IgD-negative memory B cell (primary cell): Measurements from ENCODE around the gene JUND. TPM values are rescaled to one million over a fixed set of nuclear protein-coding genes. Genes with fewer than 3 reads are reported as not detected.

Source experiments
- H3K27ac Mint-ChIP-seq, 3 donors: one replicate each; pipeline ENCODE4 v1.8.0; 2020 to 2022; ENCODE audit warnings: mild to moderate bottlenecking in 3 of 3, mixed read lengths in 3 of 3, moderate library complexity in 1 of 3
- H3K27me3 Mint-ChIP-seq: one replicate; pipeline ENCODE4 v1.8.0; 2021; ENCODE audit warnings: mixed read lengths
- H3K36me3 Mint-ChIP-seq: one replicate; pipeline ENCODE4 v1.8.0; 2020; ENCODE audit warnings: mild to moderate bottlenecking, mixed read lengths
- H3K4me1 Mint-ChIP-seq, 3 donors: one replicate each; pipeline ENCODE4 v1.8.0; 2020 to 2022; ENCODE audit warnings: mixed read lengths in 3 of 3, mild to moderate bottlenecking in 1 of 3
- H3K4me3 Mint-ChIP-seq, 4 donors: one replicate each; pipeline ENCODE4 v1.8.0; 2020 to 2022; ENCODE audit warnings: mild to moderate bottlenecking in 4 of 4, mixed read lengths in 4 of 4, moderate library complexity in 3 of 4
- H3K9me3 Mint-ChIP-seq, 3 donors: one replicate each; pipeline ENCODE4 v1.8.0; 2020 to 2021; ENCODE audit warnings: mixed read lengths in 3 of 3, mild to moderate bottlenecking in 1 of 3
- polyA plus RNA-seq: library from polyadenylated mRNA; unstranded; fragments of 300-500 nt; fragmentation: Illumina TruSeq; gene quantifications from one replicate; pipeline ENCODE4 v1.2.3, GENCODE V29; 2021

Gene JUND
- polyA plus RNA-seq, 1 donor from 2014 or later = 164 TPM

DNA sequence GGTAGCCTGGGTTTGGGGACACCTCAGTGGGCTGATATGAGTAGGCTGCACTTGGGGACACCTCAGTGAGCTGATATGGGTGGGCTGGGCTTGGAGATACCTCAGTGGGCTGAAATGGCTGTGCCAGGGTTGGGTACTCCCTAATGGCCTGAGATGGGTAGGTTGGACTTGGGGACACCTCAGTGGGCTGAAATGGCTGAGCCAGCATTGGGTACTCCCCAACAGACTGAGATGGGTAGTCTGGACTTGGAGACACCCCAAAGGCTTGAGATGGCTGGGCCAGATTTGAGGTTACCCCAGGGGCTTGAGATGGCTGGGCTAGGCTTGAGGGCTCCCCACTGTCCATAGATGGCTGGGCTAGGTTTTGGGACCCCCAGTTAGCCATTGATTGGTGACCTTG, 19.3 kb downstream of the JUND start:
- Mint-ChIP-seq H3K27ac (peak overlapping the region in 1 of 3 donors; percentile 74), H3K4me1 (no peaks in the 10 kb centered on the region), H3K36me3 (peaks cover 2% of the 10 kb centered on the region), H3K27me3 (no peaks in the 10 kb centered on the region), H3K4me3 (peak overlapping the region in 1 of 4 donors; percentile 61), H3K9me3 (no peaks in the 10 kb centered on the region)

GRCh38 chr19:18261474-18261873, 19.9 kb downstream of the JUND start:
- Mint-ChIP-seq H3K27me3 (no peaks in the 10 kb centered on the region), H3K36me3 (peaks cover 4% of the 10 kb centered on the region), H3K9me3 (no peaks in the 10 kb centered on the region), H3K4me3 (no peak overlapping the region), H3K4me1 (no peaks in the 10 kb centered on the region), H3K27ac (peak overlapping the region in 2 of 3 donors; percentile 67 to 74)

GRCh38 chr19:18259893-18260292, 21.5 kb downstream of the JUND start:
- Mint-ChIP-seq H3K27ac (peak overlapping the region in 1 of 3 donors; percentile 84), H3K4me1 (peaks cover under 1 to 6% (median 3%) of the 10 kb centered on the region in 3 donors), H3K36me3 (peaks cover 1% of the 10 kb centered on the region), H3K9me3 (no peaks in the 10 kb centered on the region), H3K27me3 (peaks cover 2% of the 10 kb centered on the region), H3K4me3 (peak overlapping the region in 1 of 4 donors; percentile 39)

DNA sequence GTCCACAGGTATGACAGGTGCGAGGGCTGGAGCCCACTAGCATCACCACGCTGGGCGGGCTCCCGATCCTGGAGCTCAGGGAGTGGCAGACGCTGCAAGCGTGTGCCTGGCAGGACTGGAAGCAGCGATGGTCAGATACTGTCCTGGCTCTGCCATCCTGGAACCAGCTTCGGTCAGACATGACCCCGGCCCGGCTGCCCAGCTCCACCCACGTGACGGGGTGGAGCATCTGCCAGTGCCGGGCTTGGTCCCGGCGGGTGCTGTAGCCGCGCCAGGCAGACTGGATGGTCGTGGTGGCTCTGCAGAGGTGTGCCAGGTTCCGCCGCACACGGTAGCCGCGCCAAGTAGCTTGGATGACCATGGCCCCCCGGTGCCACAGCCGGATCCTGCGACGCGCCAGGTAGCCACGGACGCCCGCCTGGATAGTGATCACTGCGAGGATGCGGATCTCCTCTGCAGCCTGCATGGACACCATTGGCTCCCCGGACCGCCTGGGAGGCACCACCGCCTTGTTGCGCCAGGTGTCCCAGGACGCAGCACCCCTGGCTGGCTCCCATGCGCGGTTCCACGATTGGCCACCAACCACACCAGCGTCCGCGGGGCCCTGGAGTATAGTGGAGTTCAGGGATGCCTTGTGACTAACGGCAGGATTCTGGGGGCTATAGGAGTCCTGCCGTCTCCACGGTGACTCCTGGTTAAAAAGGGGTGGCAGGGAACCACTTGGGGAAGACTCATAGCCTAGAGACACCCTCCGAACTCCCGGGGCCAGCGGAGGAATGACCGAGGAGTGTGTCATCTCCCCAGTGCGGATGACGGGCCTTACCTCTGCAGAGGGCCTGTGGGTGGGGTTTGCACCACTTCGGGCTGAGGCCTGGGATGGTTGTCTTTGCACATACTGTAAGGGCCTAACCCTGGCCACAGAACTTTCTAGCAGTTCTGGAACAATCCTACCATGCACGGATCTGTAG, 23.6 kb downstream of the JUND start:
- H3K4me1 Mint-ChIP-seq = peaks cover 16 to 22% (median 18%) of the 10 kb centered on the region in 3 donors

GRCh38 chr19:18254546-18255503, 26.6 kb downstream of the JUND start:
- Mint-ChIP-seq H3K4me1 (peaks cover 21 to 28% (median 22%) of the 10 kb centered on the region in 3 donors), H3K36me3 (peaks cover 1% of the 10 kb centered on the region), H3K27ac (peak overlapping the region; percentile 54 to 87 (median 86)), H3K4me3 (peak overlapping the region; percentile 25 to 91 (median 61)), H3K27me3 (peaks cover 4% of the 10 kb centered on the region), H3K9me3 (no peaks in the 10 kb centered on the region)

More for the DNA sequence above, 23.6 kb downstream of the JUND start:
- Mint-ChIP-seq H3K27me3 (peaks cover 4% of the 10 kb centered on the region), H3K27ac (peak overlapping the region in 1 of 3 donors; percentile 95), H3K9me3 (no peaks in the 10 kb centered on the region), H3K36me3 (peaks cover 1% of the 10 kb centered on the region), H3K4me3 (peak overlapping the region in 1 of 4 donors; percentile 39)

DNA sequence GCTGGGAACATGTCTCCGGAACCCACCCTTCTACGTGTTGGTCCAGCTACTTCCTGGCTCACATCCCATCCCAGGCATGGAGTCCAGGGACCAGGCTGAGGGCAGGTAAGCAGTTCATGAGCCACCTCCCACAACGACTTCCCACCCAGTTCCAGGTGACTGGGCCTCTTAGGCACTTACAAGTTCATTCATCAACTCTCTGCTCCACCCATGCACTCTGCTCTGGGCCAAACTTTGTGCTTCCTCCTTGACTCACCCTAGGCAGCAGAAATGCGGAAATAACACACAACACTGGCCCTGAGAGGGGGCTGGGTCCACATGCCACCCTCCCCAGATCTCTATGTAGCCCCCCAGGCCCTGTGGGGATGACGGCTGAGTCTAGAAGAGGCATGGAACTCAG, 27.7 kb downstream of the JUND start:
- peaks cover 4% of the 10 kb centered on the region for H3K27me3 Mint-ChIP-seq
- H3K4me3 Mint-ChIP-seq = peak overlapping the region in 3 of 4 donors; percentile 16 to 77 (median 72)
- H3K9me3 Mint-ChIP-seq = no peaks in the 10 kb centered on the region
- peaks cover 21 to 28% (median 22%) of the 10 kb centered on the region in 3 donors for H3K4me1 Mint-ChIP-seq
- peak overlapping the region in 2 of 3 donors; percentile 54 to 81 for H3K27ac Mint-ChIP-seq
- H3K36me3 Mint-ChIP-seq = peaks cover 1% of the 10 kb centered on the region

- Mint-ChIP-seq H3K27me3 (peaks cover 4% of the 10 kb centered on the region), H3K4me3 (peak overlapping the region in 1 of 4 donors; percentile 76), H3K36me3 (peaks cover 1% of the 10 kb centered on the region), H3K27ac (peak overlapping the region in 2 of 3 donors; percentile 35 to 54), H3K4me1 (peaks cover 21 to 28% (median 22%) of the 10 kb centered on the region in 3 donors), H3K9me3 (no peaks in the 10 kb centered on the region)
These were observed 28.3 kb downstream of the JUND start for GRCh38 chr19:18253130-18253529.

- Mint-ChIP-seq H3K27ac (peak overlapping the region in 1 of 3 donors; percentile 25), H3K36me3 (peaks cover 1% of the 10 kb centered on the region), H3K9me3 (no peaks in the 10 kb centered on the region), H3K4me1 (peaks cover 21 to 28% (median 22%) of the 10 kb centered on the region in 3 donors), H3K27me3 (peaks cover 4% of the 10 kb centered on the region), H3K4me3 (peak overlapping the region in 1 of 4 donors; percentile 67)
These were observed 29.1 kb downstream of the JUND start for GRCh38 chr19:18252370-18252717.

DNA sequence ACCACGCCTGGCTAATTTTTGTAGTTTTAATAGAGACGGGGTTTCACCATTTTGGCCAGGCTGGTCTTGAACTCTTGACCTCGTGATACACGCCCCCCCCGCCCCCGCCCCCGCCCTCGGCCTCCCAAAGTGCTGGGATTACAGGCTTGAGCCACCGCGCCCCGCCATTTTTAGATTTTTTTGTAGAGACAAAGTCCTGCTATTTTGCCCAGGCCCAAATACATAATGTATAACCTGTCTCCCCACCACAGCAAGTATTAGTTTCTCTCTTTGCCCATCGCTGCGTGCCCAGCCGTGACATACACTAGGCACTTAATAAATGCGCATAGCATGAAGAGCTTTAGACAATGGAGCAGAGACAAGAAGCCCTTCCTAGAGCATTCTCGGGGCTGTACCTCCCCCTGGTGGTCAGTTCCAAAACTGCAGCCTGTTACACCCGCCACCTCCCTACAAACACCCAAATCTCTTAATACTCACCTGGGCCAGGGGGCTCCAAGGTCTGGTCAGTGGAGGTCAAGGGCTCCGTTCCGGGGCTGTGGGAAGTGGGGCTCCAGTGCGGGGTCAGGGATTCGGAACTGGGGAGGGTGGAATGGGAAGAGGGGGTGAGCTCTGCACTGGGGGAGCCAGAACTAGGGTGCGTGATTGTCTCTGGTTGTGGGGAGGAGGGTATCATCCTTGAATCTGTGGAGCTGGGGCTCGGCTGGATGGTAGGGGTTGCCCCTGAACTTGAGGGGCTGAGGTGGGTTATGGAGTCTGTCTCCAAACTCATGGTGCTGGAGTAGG, 29.6 kb downstream of the JUND start:
- peaks cover 4% of the 10 kb centered on the region for H3K27me3 Mint-ChIP-seq
- no peaks in the 10 kb centered on the region for H3K9me3 Mint-ChIP-seq
- peaks cover under 1% of the 10 kb centered on the region for H3K36me3 Mint-ChIP-seq
- peak overlapping the region in 1 of 4 donors; percentile 67 for H3K4me3 Mint-ChIP-seq
- peak overlapping the region in 1 of 3 donors; percentile 25 for H3K27ac Mint-ChIP-seq
- peaks cover 21 to 28% (median 22%) of the 10 kb centered on the region in 3 donors for H3K4me1 Mint-ChIP-seq

GRCh38 chr19:18249834-18250233, 31.6 kb downstream of the JUND start:
- no peak overlapping the region for H3K4me3 Mint-ChIP-seq

GRCh38 chr19:18245297-18245696, 36.1 kb downstream of the JUND start:
- peaks cover 2% of the 10 kb centered on the region for H3K36me3 Mint-ChIP-seq
- no peak overlapping the region for H3K4me3 Mint-ChIP-seq
- peaks cover 10% of the 10 kb centered on the region for H3K27me3 Mint-ChIP-seq
- no peak overlapping the region for H3K27ac Mint-ChIP-seq
- H3K4me1 Mint-ChIP-seq = peaks cover 0 to 1% (median 0%) of the 10 kb centered on the region in 3 donors
- H3K9me3 Mint-ChIP-seq = no peaks in the 10 kb centered on the region

More at GRCh38 chr19:18249834-18250233, 31.6 kb downstream of the JUND start:
- Mint-ChIP-seq H3K36me3 (peaks cover 2% of the 10 kb centered on the region), H3K27me3 (peaks cover 3% of the 10 kb centered on the region), H3K9me3 (no peaks in the 10 kb centered on the region), H3K27ac (no peak overlapping the region), H3K4me1 (peaks cover 19 to 22% (median 19%) of the 10 kb centered on the region in 3 donors)

- Mint-ChIP-seq H3K36me3 (no peaks in the 10 kb centered on the region), H3K27me3 (peaks cover 32% of the 10 kb centered on the region), H3K4me1 (peaks cover 0 to 4% (median 0%) of the 10 kb centered on the region in 3 donors), H3K9me3 (no peaks in the 10 kb centered on the region), H3K4me3 (no peak overlapping the region), H3K27ac (no peak overlapping the region)
These were observed 42.1 kb downstream of the JUND start for GRCh38 chr19:18239303-18239702.

DNA sequence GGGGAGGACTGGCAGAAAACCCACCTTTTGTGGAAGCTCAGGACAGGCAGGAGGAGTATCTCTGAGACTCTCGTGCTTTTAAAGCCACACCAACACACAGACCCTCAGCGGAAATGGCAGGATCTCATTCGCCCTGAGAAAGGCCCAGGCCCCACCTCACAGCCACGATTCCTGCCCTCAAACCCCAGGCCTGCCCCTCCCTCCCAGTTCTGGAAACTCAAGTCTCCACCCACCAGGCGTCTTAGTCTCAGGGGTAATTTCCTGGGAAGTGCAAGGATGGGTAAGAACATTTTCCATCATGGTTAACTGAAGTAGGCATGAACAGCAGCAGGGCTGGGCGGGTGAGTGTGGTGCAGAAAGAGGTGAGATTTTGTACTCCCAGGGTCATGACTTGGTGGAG, 47.2 kb downstream of the JUND start:
- H3K4me1 Mint-ChIP-seq = peaks cover 7 to 13% (median 9%) of the 10 kb centered on the region in 3 donors
- no peaks in the 10 kb centered on the region for H3K36me3 Mint-ChIP-seq
- H3K27me3 Mint-ChIP-seq = peaks cover 53% of the 10 kb centered on the region
- H3K27ac Mint-ChIP-seq = no peak overlapping the region
- H3K9me3 Mint-ChIP-seq = peaks cover 0 to 1% (median 0%) of the 10 kb centered on the region in 3 donors
- H3K4me3 Mint-ChIP-seq = peak overlapping the region in 1 of 4 donors; percentile 60
